SK-N-SH treated with all-trans-retinoic acid at 6 μM for 48 hours (cell line): ENCODE measurements around the gene PSMB10.

Source experiments
- BACH2 ChIP-seq: fragments of 250-450 bp; sonication (Bioruptor Pico); IDR thresholded peaks from 2 replicates; pipeline ENCODE4 v1.9.0; 2021; ENCODE audit warnings: mild to moderate bottlenecking, borderline replicate concordance
- CREB5 ChIP-seq: fragments of 250-450 bp; sonication (Bioruptor Pico); IDR thresholded peaks from 2 replicates; pipeline ENCODE4 v1.5.1; 2020; ENCODE audit warnings: low read depth, mild to moderate bottlenecking, moderate library complexity
- CSRNP3 ChIP-seq: fragments of 250-450 bp; sonication (Bioruptor Pico); IDR thresholded peaks from 2 replicates; pipeline ENCODE4 v1.5.1; 2021; ENCODE audit warnings: mild to moderate bottlenecking, moderate library complexity
- GLIS3 ChIP-seq: fragments of 250-450 bp; sonication (Bioruptor Pico); IDR thresholded peaks from 2 replicates; pipeline ENCODE4 v1.5.0; 2020; ENCODE audit warnings: mild to moderate bottlenecking, moderate library complexity
- ISL1 ChIP-seq: fragments of 250-450 bp; sonication (Bioruptor Pico); IDR thresholded peaks from 2 replicates; pipeline ENCODE4 v2.1.2; 2022; ENCODE audit warnings: mild to moderate bottlenecking, moderate library complexity
- OSR1 ChIP-seq: fragments of 250-450 bp; sonication (Bioruptor Pico); IDR thresholded peaks from 2 replicates; pipeline ENCODE4 v1.8.0; 2022; ENCODE audit warnings: moderate library complexity, mild to moderate bottlenecking, inconsistent platforms
- PATZ1 ChIP-seq: fragments of 250-450 bp; sonication (Bioruptor Pico); IDR thresholded peaks from 2 replicates; pipeline ENCODE4 v1.8.0; 2020; ENCODE audit warnings: mild to moderate bottlenecking, moderate library complexity, borderline replicate concordance
- SNAI2 ChIP-seq: fragments of 250-450 bp; sonication (Bioruptor Pico); IDR thresholded peaks from 2 replicates; pipeline ENCODE4 v1.5.0; 2020; ENCODE audit warnings: mild to moderate bottlenecking, moderate library complexity
- TSHZ2 ChIP-seq: fragments of 250-450 bp; sonication (Bioruptor Pico); IDR thresholded peaks from 2 replicates; pipeline ENCODE4 v1.5.0; 2020; ENCODE audit warnings: mild to moderate bottlenecking, moderate library complexity
- ZFP3 ChIP-seq: fragments of 250-450 bp; sonication (Bioruptor Pico); IDR thresholded peaks from 2 replicates; pipeline ENCODE4 v1.5.0; 2020; ENCODE audit warnings: mild to moderate bottlenecking, moderate library complexity
- ZFP30 ChIP-seq: fragments of 450-650 bp; formaldehyde crosslinking; IDR thresholded peaks from 2 replicates; pipeline ENCODE4 v1.5.0; 2022; ENCODE audit warnings: mild to moderate bottlenecking, moderate library complexity

- TF ChIP-seq PATZ1 (no peak), TSHZ2 (no peak), ZFP3 (CRISPR knock-in tag) (no peak), OSR1 (no peak), SNAI2 (CRISPR knock-in tag) (no peak), GLIS3 (CRISPR knock-in tag) (no peak), ISL1 (CRISPR knock-in tag) (no peak), ZFP30 (no peak), CREB5 (no peak), BACH2 (CRISPR knock-in tag) (no peak), CSRNP3 (CRISPR knock-in tag) (no peak)
Observed at GRCh38 chr16:67953641-67954375, 17.2 kb upstream of the PSMB10 start.
